Measurements from ENCODE around the gene PCGF3. TPM values are rescaled to one million over a fixed set of nuclear protein-coding genes. Genes with fewer than 3 reads are reported as not detected.
"Not testable (repeated sequence)": the region's sequence is repeated elsewhere in the genome, so short reads cannot be mapped to it uniquely, and the experiment has no call there.

PCGF3 gene
- total RNA-seq, 1 experiment from 2014 or later, result 66.3 TPM

GRCh38 chr4:779555-779954 is 73.9 kb downstream of the PCGF3 start (continued):
- no peak for TF ChIP-seq REST (IDR thresholded peaks at IDR 0.05; ENCODE audit: low read depth)
- TF ChIP-seq ELF1 (IDR thresholded peaks at IDR 0.05; ENCODE audit: borderline replicate concordance, low read depth), result no peak
- TF ChIP-seq POLR2AphosphoS5 (IDR thresholded peaks at IDR 0.05; ENCODE audit: low read depth, low read length), result no peak
- TF ChIP-seq EGR1 (IDR thresholded peaks at IDR 0.05; ENCODE audit: low read depth), result no peak
- no peak for TF ChIP-seq CTCF (IDR thresholded peaks at IDR 0.05 in 2 of 3, conservative IDR thresholded peaks at IDR 0.05 in 1 of 3; ENCODE audit: borderline replicate concordance in 1 of 3, insufficient read depth in 1 of 3, low read depth in 2 of 3, low read length in 2 of 3)
- no peak for TF ChIP-seq MAX (IDR thresholded peaks at IDR 0.05)
- TF ChIP-seq ZFX (IDR thresholded peaks at IDR 0.05), result no peak

GRCh38 chr4:780255-780654 is 74.6 kb downstream of the PCGF3 start:
- Histone ChIP-seq H3K4me1 (ENCODE audit: control insufficient read depth in 1 of 2, insufficient read depth in 2 of 2, low read length in 2 of 2) (peaks cover 12 to 22% of the 10 kb centered on the region in 2 experiments), H3K4me3 (replicated peaks in 1 of 2; ENCODE audit: low read depth in 1 of 2, low read length in 2 of 2) (peak overlapping the region; percentile 93 to 97), H3K9ac (ENCODE audit: low read length) (peak overlapping the region; percentile 100), H3K4me2 (ENCODE audit: low read length) (peak overlapping the region; percentile 81), H3K79me2 (ENCODE audit: insufficient read depth, low read length) (peaks cover 59% of the 10 kb centered on the region), H3K36me3 (ENCODE audit: control insufficient read depth in 1 of 2, insufficient read depth in 2 of 2, low read length in 2 of 2) (peaks cover 13 to 30% of the 10 kb centered on the region in 2 experiments; a peak in 3 of 4 replicates)
- H3K27me3 ChIP-seq (ENCODE audit: insufficient read depth, low read length); H4K20me1 ChIP-seq (ENCODE audit: insufficient read depth); intact Hi-C loops (cut with micrococcal nuclease); H3K9me2 ChIP-seq (ENCODE audit: insufficient read depth); DNase-seq (ENCODE audit: low read depth, low spot score); H3K9me3 ChIP-seq (ENCODE audit: control insufficient read depth in 1 of 2, insufficient read depth in 1 of 2, low read depth in 1 of 2, low read length in 2 of 2); RAD21 ChIA-PET (ENCODE audit: low non-redundant PET in 1 of 2, low total read pairs in 2 of 2, uncharacterized antibody in 2 of 2, unreplicated experiment in 2 of 2); H2AFZ ChIP-seq (ENCODE audit: low read depth, low read length, poor library complexity, severe bottlenecking); H3K27ac ChIP-seq (ENCODE audit: low read depth, low read length); CTCF ChIA-PET; ATAC-seq; POLR2A ChIA-PET: not testable (repeated sequence)
- TSS peak; percentile 43 for BruUV-seq (replicated peaks)
